IPS DF 19.7 (cell line): ENCODE data around the gene IGFBP7.

Experiments
- DNase-seq: peaks from one replicate; pipeline ENCODE4 v3.0.0-alpha.2; 2013; ENCODE audit warnings: low read depth, low spot score

The IGFBP7 gene

GRCh38 chr4:57109847-57110639, at the start of gene IGFBP7:
Gene IGFBP7, minus strand, starts transcription at chr4:57110385. Its CDS starts 34 bp downstream, at chr4:57110351.
- no peak for DNase-seq

GRCh38 chr4:57159866-57160265, 49.7 kb upstream of the IGFBP7 start:
- DNase-seq: no peak

- no peak for DNase-seq
These were observed 48.6 kb upstream of the IGFBP7 start for GRCh38 chr4:57158762-57159161.

GRCh38 chr4:57158221-57158620, 48.0 kb upstream of the IGFBP7 start:
- no peak for DNase-seq

GRCh38 chr4:57157596-57158137, 47.5 kb upstream of the IGFBP7 start:
- DNase-seq: no peak

GRCh38 chr4:57156242-57156990, 46.2 kb upstream of the IGFBP7 start:
- no peak for DNase-seq

- no peak for DNase-seq
These were observed 44.7 kb upstream of the IGFBP7 start for GRCh38 chr4:57154926-57155325.

GRCh38 chr4:57154191-57154590, 44.0 kb upstream of the IGFBP7 start:
- DNase-seq: no peak

GRCh38 chr4:57153207-57153606, 43.0 kb upstream of the IGFBP7 start:
- DNase-seq: no peak

GRCh38 chr4:57151481-57151880, 41.3 kb upstream of the IGFBP7 start:
- no peak for DNase-seq

- no peak for DNase-seq
These were observed 39.6 kb upstream of the IGFBP7 start for GRCh38 chr4:57149833-57150232.

- DNase-seq: no peak
These were observed 38.8 kb upstream of the IGFBP7 start for GRCh38 chr4:57148831-57149505.

GRCh38 chr4:57148177-57148576, 38.0 kb upstream of the IGFBP7 start:
- no peak for DNase-seq

- no peak for DNase-seq
These were observed 37.3 kb upstream of the IGFBP7 start for GRCh38 chr4:57147335-57148060.

- no peak for DNase-seq
These were observed 36.3 kb upstream of the IGFBP7 start for GRCh38 chr4:57146444-57146843.

GRCh38 chr4:57144466-57144865, 34.3 kb upstream of the IGFBP7 start:
- DNase-seq: no peak

GRCh38 chr4:57139783-57140182, 29.6 kb upstream of the IGFBP7 start:
- DNase-seq: no peak

GRCh38 chr4:57137261-57137660, 27.1 kb upstream of the IGFBP7 start:
- DNase-seq: no peak

GRCh38 chr4:57136281-57136680, 26.1 kb upstream of the IGFBP7 start:
- no peak for DNase-seq

GRCh38 chr4:57132743-57133137, 22.6 kb upstream of the IGFBP7 start:
- no peak for DNase-seq
